Natural killer cell (primary cell): ENCODE data around the gene CAMK2D. TPM values are rescaled to one million over a fixed set of nuclear protein-coding genes. Genes with fewer than 3 reads are reported as not detected.

Source experiments
- ATAC-seq, 3 donors: fragments of 150-1000 bp in 2 of 3; fragments of 200-7000 bp in 1 of 3; cut with Tn5 transposase; 1 replicate in 1 of 3; 2 replicates in 2 of 3; pipeline ENCODE4 v1.10.0; 2021; ENCODE audit warnings: mild to moderate bottlenecking in 2 of 3, moderate library complexity in 2 of 3
- DNase-seq, 2 donors: peaks; one replicate each; pipeline versions ENCODE4 v3.0.0 to v3.0.0-alpha.2; 2013 to 2021; ENCODE audit warnings: mixed read lengths in 1 of 2
- H3K27ac ChIP-seq: one replicate; pipeline ENCODE4 v1.5.1; 2013; ENCODE audit warnings: mild to moderate bottlenecking, low read length
- H3K27me3 ChIP-seq: one replicate; pipeline ENCODE4 v1.6.1; 2013; ENCODE audit warnings: low read length; ENCODE audit not compliant: control insufficient read depth, insufficient read depth
- H3K36me3 ChIP-seq: one replicate; pipeline ENCODE4 v1.6.1; 2013; ENCODE audit warnings: low read length; ENCODE audit not compliant: control insufficient read depth, insufficient read depth
- H3K4me1 ChIP-seq: one replicate; pipeline ENCODE4 v1.6.1; 2013; ENCODE audit warnings: low read length; ENCODE audit not compliant: control insufficient read depth, insufficient read depth
- H3K4me3 ChIP-seq: one replicate; pipeline ENCODE4 v1.5.1; 2013; ENCODE audit warnings: low read length
- H3K9me3 ChIP-seq: one replicate; pipeline ENCODE4 v1.6.1; 2013; ENCODE audit warnings: low read length; ENCODE audit not compliant: control insufficient read depth, insufficient read depth
- H3K27ac Mint-ChIP-seq, 2 donors: one replicate each; pipeline ENCODE4 v1.8.0; 2022; ENCODE audit warnings: mild to moderate bottlenecking in 2 of 2, mixed read lengths in 2 of 2, moderate library complexity in 1 of 2
- H3K27me3 Mint-ChIP-seq, 2 donors: one replicate each; pipeline ENCODE4 v1.8.0; 2022; ENCODE audit warnings: low read depth in 2 of 2, mixed read lengths in 2 of 2
- H3K36me3 Mint-ChIP-seq: one replicate; pipeline ENCODE4 v1.8.0; 2022; ENCODE audit warnings: mixed read lengths
- H3K4me1 Mint-ChIP-seq, 2 donors: one replicate each; pipeline ENCODE4 v1.8.0; 2022; ENCODE audit warnings: mixed read lengths in 2 of 2
- H3K4me3 Mint-ChIP-seq: one replicate; pipeline ENCODE4 v1.8.0; 2022; ENCODE audit warnings: mild to moderate bottlenecking, moderate library complexity, mixed read lengths
- H3K9me3 Mint-ChIP-seq, 2 donors: one replicate each; pipeline ENCODE4 v1.8.0; 2022; ENCODE audit warnings: mixed read lengths in 2 of 2
- CTCF ChIP-seq: fragments of 200-600 bp; IDR thresholded peaks from one replicate; pipeline ENCODE4 v1.8.0; 2022; ENCODE audit warnings: antibody characterized with exemption
- WGBS: methylation state at CpG from one replicate; pipeline ENCODE4 v1.1.7; 2013; ENCODE audit warnings: missing lambda C conversion rate; ENCODE audit not compliant: insufficient coverage; 5-methylcytosine and 5-hydroxymethylcytosine counted together
- intact Hi-C: fragments of 100-400 bp; cut with micrococcal nuclease; formaldehyde crosslinking; loops from one replicate; pipeline ENCODE4 v1.14.2; 2022
- total RNA-seq, 4 donors: library from RNA; stranded (reverse); fragments of 120-200 nt in 1 of 4; gene quantifications; one replicate each; pipeline versions ENCODE4 v1.2.3 to v1.2.4, GENCODE V29; 2013 to 2022

CAMK2D gene
- total RNA-seq, 3 donors from 2014 or later (not counting 1 experiment from before 2014, with no cell fraction given): 31.6 to 40.1 (median 34.5) TPM

- intact Hi-C loops: no loop called here
- H3K27me3 ChIP-seq: no peaks in the 10 kb centered on the region
- Mint-ChIP-seq H3K4me1 (peaks cover 5 to 19% of the 10 kb centered on the region in 2 donors), H3K36me3 (no peaks in the 10 kb centered on the region), H3K9me3 (peaks cover 0 to 2% of the 10 kb centered on the region in 2 donors), H3K27ac (no peak overlapping the region), H3K27me3 (no peaks in the 10 kb centered on the region), H3K4me3 (no peak overlapping the region)
- DNase-seq (no peak), ATAC-seq (no peak)
- H3K9me3 ChIP-seq: no peaks in the 10 kb centered on the region
- H3K27ac ChIP-seq: no peak overlapping the region
- H3K36me3 ChIP-seq: no peaks in the 10 kb centered on the region
- 90% methylated on average over 1 of the region's 1 CpG for WGBS
- H3K4me3 ChIP-seq: no peak overlapping the region
- no peaks in the 10 kb centered on the region for H3K4me1 ChIP-seq
- no peak for TF ChIP-seq CTCF
These were observed 60.4 kb downstream of the CAMK2D start for GRCh38 chr4:113701169-113701568.

- H3K4me1 ChIP-seq: no peaks in the 10 kb centered on the region
- no peak for DNase-seq
- no peaks in the 10 kb centered on the region for H3K27me3 ChIP-seq
- Mint-ChIP-seq H3K9me3 (peaks cover 0 to 2% of the 10 kb centered on the region in 2 donors), H3K27ac (no peak overlapping the region), H3K4me3 (no peak overlapping the region), H3K36me3 (no peaks in the 10 kb centered on the region), H3K27me3 (no peaks in the 10 kb centered on the region), H3K4me1 (peaks cover 5 to 14% of the 10 kb centered on the region in 2 donors)
- no peaks in the 10 kb centered on the region for H3K9me3 ChIP-seq
- H3K4me3 ChIP-seq: no peak overlapping the region
- intact Hi-C loops: no loop called here
- H3K27ac ChIP-seq: no peak overlapping the region
- TF ChIP-seq CTCF: no peak
- 70% methylated on average over 2 of the region's 2 CpGs for WGBS
- ATAC-seq: no peak
- no peaks in the 10 kb centered on the region for H3K36me3 ChIP-seq
These were observed 60.9 kb downstream of the CAMK2D start for GRCh38 chr4:113700602-113701150.

- Histone ChIP-seq H3K27ac (no peak overlapping the region), H3K27me3 (no peaks in the 10 kb centered on the region), H3K4me3 (no peak overlapping the region), H3K36me3 (no peaks in the 10 kb centered on the region), H3K9me3 (no peaks in the 10 kb centered on the region), H3K4me1 (no peaks in the 10 kb centered on the region)
- H3K4me3 Mint-ChIP-seq: no peak overlapping the region
- H3K27me3 Mint-ChIP-seq: no peaks in the 10 kb centered on the region
- intact Hi-C loops: no loop called here
- H3K9me3 Mint-ChIP-seq: peaks cover 0 to 2% of the 10 kb centered on the region in 2 donors
- no peak for TF ChIP-seq CTCF
- H3K27ac Mint-ChIP-seq: no peak overlapping the region
- DNase-seq: no peak
- WGBS: 100% methylated on average over 2 of the region's 2 CpGs
- no peaks in the 10 kb centered on the region for H3K36me3 Mint-ChIP-seq
- peaks cover 5 to 11% of the 10 kb centered on the region in 2 donors for H3K4me1 Mint-ChIP-seq
- ATAC-seq: no peak
These were observed 61.8 kb downstream of the CAMK2D start for GRCh38 chr4:113699772-113700171.

- Histone ChIP-seq H3K4me3 (no peak overlapping the region), H3K27me3 (no peaks in the 10 kb centered on the region), H3K36me3 (no peaks in the 10 kb centered on the region), H3K27ac (no peak overlapping the region), H3K4me1 (no peaks in the 10 kb centered on the region), H3K9me3 (no peaks in the 10 kb centered on the region)
- no peak for DNase-seq
- TF ChIP-seq CTCF: no peak
- Mint-ChIP-seq H3K9me3 (peaks cover 0 to 2% of the 10 kb centered on the region in 2 donors), H3K4me1 (peaks cover 5 to 17% of the 10 kb centered on the region in 2 donors), H3K27me3 (no peaks in the 10 kb centered on the region), H3K4me3 (no peak overlapping the region), H3K36me3 (no peaks in the 10 kb centered on the region), H3K27ac (no peak overlapping the region)
- intact Hi-C loops: loop anchor here (2.0 kb wide), 1 partner anchor 15 kb away; no protein-coding TSS in a partner anchor
- 73% methylated on average over 1 of the region's 2 CpGs for WGBS
- no peak for ATAC-seq
These were observed 64.1 kb downstream of the CAMK2D start for GRCh38 chr4:113697429-113697828.
